Endothelial cell of umbilical vein (primary cell): ENCODE data around the gene EFCAB9. TPM values are rescaled to one million over a fixed set of nuclear protein-coding genes. Genes with fewer than 3 reads are reported as not detected.

Source experiments
- BruUV-seq: library from RNA; stranded (reverse); fragments of 400-500 nt; replicated peaks from 2 replicates; lab custom pipeline; 2021; lab: Mats Ljungman, UMichigan
- CTCF ChIA-PET: fragments of 300-600, 350-600 bp; sonication (Branson Sonifier 250); formaldehyde crosslinking; loops from one replicate; lab custom pipeline; 2021; ENCODE audit warnings: antibody characterized with exemption, inconsistent platforms; lab: Charles Lee
- POLR2A ChIA-PET: fragments of 300-600, 350-600 bp; sonication (Branson Sonifier 250); formaldehyde crosslinking; loops from one replicate; lab custom pipeline; 2021; ENCODE audit warnings: antibody characterized with exemption, inconsistent platforms; lab: Charles Lee
- DNase-seq: peaks from one replicate; pipeline ENCODE4 v3.0.0-alpha.2; 2011; ENCODE audit warnings: low read depth, low spot score
- FAIRE-seq: peaks from 2 replicates; lab custom pipeline; 2011; peaks lifted over from hg19 to GRCh38; lab: Jason Lieb, UNC
- H2AFZ ChIP-seq: 2 replicates; pipeline ENCODE4 v1.6.0; 2012; ENCODE audit warnings: low read depth, low read length, control low read depth, inconsistent platforms
- H3K27ac ChIP-seq: 2 replicates; pipeline ENCODE4 v1.5.1; 2011; ENCODE audit warnings: low read depth, mild to moderate bottlenecking, control low read depth, low read length, moderate library complexity; ENCODE audit not compliant: insufficient read depth
- H3K27me3 ChIP-seq, 2 experiments: 2 replicates each; pipeline versions ENCODE4 v1.6.0 to v1.6.1; 2011; ENCODE audit warnings: low read length in 2 of 2, mixed read lengths in 1 of 2; ENCODE audit not compliant: control insufficient read depth in 2 of 2, insufficient read depth in 2 of 2
- H3K36me3 ChIP-seq, 2 experiments: 2 replicates in 1 of 2; 3 replicates in 1 of 2; pipeline ENCODE4 v1.5.1; 2011; ENCODE audit warnings: low read length in 2 of 2, mild to moderate bottlenecking in 1 of 2, moderate library complexity in 1 of 2; ENCODE audit not compliant: control insufficient read depth in 2 of 2, insufficient read depth in 2 of 2; ENCODE audit errors: extremely low read depth in 1 of 2
- H3K4me1 ChIP-seq: 3 replicates; pipeline ENCODE4 v1.5.1; 2011; ENCODE audit warnings: mild to moderate bottlenecking, low read length; ENCODE audit not compliant: control insufficient read depth, insufficient read depth; ENCODE audit errors: extremely low read depth
- H3K4me2 ChIP-seq: 2 replicates; pipeline ENCODE4 v1.6.1; 2011; ENCODE audit warnings: low read length, control low read depth, mixed read lengths; ENCODE audit not compliant: insufficient read depth
- H3K4me3 ChIP-seq, 3 experiments: fragments of 200-600 bp in 1 of 3; sonication (generic), shearing (Covaris generic) in 1 of 3; replicated peaks in 1 of 3; 2 replicates each; pipeline ENCODE4 v1.5.1; 2011 to 2016; ENCODE audit warnings: control low read depth in 3 of 3, low read length in 3 of 3, mild to moderate bottlenecking in 2 of 3, inconsistent platforms in 1 of 3, low read depth in 1 of 3, moderate library complexity in 1 of 3; ENCODE audit not compliant: insufficient read depth in 1 of 3
- H3K79me2 ChIP-seq: 2 replicates; pipeline ENCODE4 v1.6.0; 2012; ENCODE audit warnings: low read length, inconsistent platforms; ENCODE audit not compliant: control insufficient read depth, insufficient read depth
- H3K9ac ChIP-seq: replicated peaks from 2 replicates; pipeline ENCODE3; 2011; ENCODE audit warnings: low read length, control low read depth; ENCODE audit not compliant: insufficient read depth; ENCODE audit errors: extremely low read depth
- H3K9me1 ChIP-seq: replicated peaks from 3 replicates; pipeline ENCODE4 v1.6.0; 2011; ENCODE audit warnings: mild to moderate bottlenecking, low read length; ENCODE audit not compliant: control insufficient read depth, insufficient read depth; ENCODE audit errors: extremely low read depth
- H3K9me3 ChIP-seq: replicated peaks from 2 replicates; pipeline ENCODE4 v1.5.1; 2012; ENCODE audit warnings: low read length, inconsistent platforms; ENCODE audit not compliant: control insufficient read depth, insufficient read depth
- H4K20me1 ChIP-seq: replicated peaks from 2 replicates; pipeline ENCODE3; 2011; ENCODE audit warnings: mild to moderate bottlenecking, low read length; ENCODE audit not compliant: control insufficient read depth, insufficient read depth; ENCODE audit errors: extremely low read depth
- CTCF ChIP-seq, 2 donors: IDR thresholded peaks; 1 replicate in 1 of 2; 2 replicates in 1 of 2; pipeline ENCODE4 v1.5.1; 2011; ENCODE audit warnings: low read length in 2 of 2, mild to moderate bottlenecking in 2 of 2, moderate library complexity in 2 of 2, control low read depth in 1 of 2, inconsistent platforms in 1 of 2, low read depth in 1 of 2; ENCODE audit not compliant: insufficient read depth in 1 of 2; ENCODE audit errors: extremely low read depth in 1 of 2
- EZH2 ChIP-seq: IDR thresholded peaks from 2 replicates; pipeline ENCODE4 v1.6.1; 2012; ENCODE audit warnings: borderline replicate concordance, low read depth, mild to moderate bottlenecking, moderate library complexity, low read length, inconsistent platforms; ENCODE audit not compliant: severe bottlenecking
- FOS ChIP-seq: IDR thresholded peaks from 2 replicates; pipeline ENCODE4 v1.6.1; 2011; ENCODE audit warnings: mild to moderate bottlenecking, low read length, moderate library complexity, borderline replicate concordance; ENCODE audit not compliant: insufficient read depth
- GATA2 ChIP-seq: IDR thresholded peaks from 2 replicates; pipeline ENCODE4 v1.7.0; 2011; ENCODE audit warnings: low read depth, mild to moderate bottlenecking, moderate library complexity, mixed read lengths, low read length; ENCODE audit not compliant: insufficient read length, insufficient read depth
- JUN ChIP-seq: IDR thresholded peaks from 2 replicates; pipeline ENCODE4 v1.6.1; 2011; ENCODE audit warnings: borderline replicate concordance, low read depth; ENCODE audit not compliant: insufficient read length, insufficient read depth
- MAX ChIP-seq: IDR thresholded peaks from 2 replicates; pipeline ENCODE4 v1.6.1; 2011; ENCODE audit not compliant: insufficient read depth, insufficient read length
- MYC ChIP-seq: IDR thresholded peaks from one replicate; pipeline ENCODE4 v1.6.1; 2011; ENCODE audit warnings: mild to moderate bottlenecking, low read depth, low read length
- POLR2A ChIP-seq: IDR thresholded peaks from 2 replicates; pipeline ENCODE4 v1.6.1; 2012; ENCODE audit warnings: low read depth, mild to moderate bottlenecking, control low read depth, low read length
- POLR2AphosphoS5 ChIP-seq: IDR thresholded peaks from 2 replicates; pipeline ENCODE4 v1.6.1; 2012; ENCODE audit warnings: low read depth, mild to moderate bottlenecking, control low read depth, low read length, moderate library complexity; ENCODE audit not compliant: insufficient read depth
- dilution Hi-C: fragments of 300-500 bp; cut with MboI; formaldehyde crosslinking; loops from one replicate; pipeline ENCODE4 v1.15.0; 2019; ENCODE audit warnings: low sequenced_read_pairs; ENCODE audit not compliant: extremely low pct_ligation_motif_present
- intact Hi-C: fragments of 100-400 bp; cut with micrococcal nuclease; formaldehyde crosslinking; loops from one replicate; pipeline ENCODE4 v1.10.0; 2022
- polyA plus RNA-seq, 4 experiments: library from polyadenylated mRNA; depleted of rRNA in 3 of 4; stranded (reverse) in 3 of 4; unstranded in 1 of 4; fragments of >200 nt; gene quantifications; 2 replicates each; pipeline versions ENCODE4 v1.2.1 to v1.2.3, GENCODE V29; 2011 to 2012; ENCODE audit warnings: missing spikeins in 1 of 4
- total RNA-seq: library from RNA; stranded (reverse); gene quantifications from 2 replicates; pipeline ENCODE4 v1.2.3, GENCODE V29; 2021

EFCAB9 gene
- total and polyA plus RNA-seq, 2 donors (not counting 3 experiments of a cell fraction or from before 2014, with no cell fraction given): not detected

DNA sequence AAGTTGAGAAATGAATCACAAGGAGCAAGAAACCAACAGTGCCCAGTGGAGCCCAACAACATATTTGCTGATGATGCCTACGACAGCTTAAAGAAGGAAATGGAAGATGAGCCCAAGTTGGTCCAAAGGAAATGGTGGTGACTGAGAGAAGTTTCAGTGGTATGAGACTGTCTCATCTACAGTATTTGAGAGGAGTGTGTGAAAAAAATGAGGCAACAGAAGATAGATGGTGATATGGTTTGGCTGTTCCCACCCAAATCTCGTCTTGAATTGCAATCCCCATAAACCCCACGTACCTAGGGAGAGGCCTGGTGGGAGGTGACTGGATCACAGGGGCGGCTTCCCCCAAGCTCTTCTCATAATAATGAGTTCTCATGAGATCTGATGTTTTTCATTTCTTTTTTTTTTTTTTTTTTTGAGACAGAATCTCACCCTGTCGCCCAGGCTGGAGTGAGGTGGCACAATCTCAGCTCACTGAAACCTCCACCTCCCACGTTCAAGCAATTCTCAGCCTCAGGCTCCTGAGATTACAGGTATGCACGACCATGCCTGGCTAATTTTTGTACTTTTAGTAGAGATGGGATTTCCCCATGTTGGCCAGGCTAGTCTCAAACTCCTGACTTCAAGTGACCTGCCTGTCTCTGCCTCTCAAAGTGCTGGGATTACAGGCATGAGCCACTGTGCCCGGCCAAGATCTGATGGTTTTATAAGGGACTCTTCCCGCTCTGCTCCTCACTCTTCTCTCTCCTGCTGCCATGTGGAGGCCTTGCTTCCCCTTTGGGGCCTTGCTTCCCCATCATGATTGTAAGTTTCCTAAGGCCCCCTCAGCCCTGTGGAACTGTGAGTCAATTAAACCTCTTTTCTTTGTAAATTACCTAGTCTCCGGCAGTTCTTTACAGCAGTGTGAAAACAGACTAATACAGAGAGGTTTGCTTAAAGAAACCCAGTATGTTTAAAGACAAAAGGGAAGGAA lies 30.2 kb downstream of the EFCAB9 start:
- Histone ChIP-seq H3K36me3 (peaks cover 0 to 4% of the 10 kb centered on the region in 2 experiments), H3K27ac (no peak overlapping the region), H3K4me2 (no peak overlapping the region), H3K27me3 (no peaks in the 10 kb centered on the region), H3K9ac (no peak overlapping the region), H3K4me1 (no peaks in the 10 kb centered on the region), H4K20me1 (peaks cover 7% of the 10 kb centered on the region), H3K4me3 (no peak overlapping the region), H2AFZ (no peak overlapping the region), H3K79me2 (peaks cover 12% of the 10 kb centered on the region), H3K9me1 (no peaks in the 10 kb centered on the region), H3K9me3 (no peaks in the 10 kb centered on the region)
- CTCF ChIA-PET: no interaction called here
- dilution Hi-C loops (no loop called here), intact Hi-C loops (no loop called here)
- no peak for TF ChIP-seq CTCF (IDR thresholded peaks at IDR 0.05; ENCODE audit: extremely low read depth in 1 of 2, insufficient read depth in 1 of 2, low read depth in 1 of 2, low read length in 2 of 2)
- TF ChIP-seq FOS: no peak
- no peak for TF ChIP-seq EZH2
- no peak for TF ChIP-seq GATA2
- no peak for TF ChIP-seq POLR2A
- no peak for TF ChIP-seq MAX
- no peak for TF ChIP-seq JUN
- no peak for TF ChIP-seq MYC
- no peak for TF ChIP-seq POLR2AphosphoS5
- FAIRE-seq: no peak
- no TSS peak for BruUV-seq
- POLR2A ChIA-PET: no interaction called here
- DNase-seq: no peak
